GM10266 (cell line): ENCODE data around the gene PIEZO1.

Experiments used
- DNase-seq: peaks from one replicate; pipeline ENCODE4 v3.0.0; 2012; ENCODE audit errors: extremely low spot score
- CTCF ChIP-seq: IDR thresholded peaks from 2 replicates; pipeline ENCODE4 v1.5.1; 2012; ENCODE audit warnings: mild to moderate bottlenecking, low read depth; ENCODE audit not compliant: control insufficient read depth, insufficient read depth; ENCODE audit errors: missing control alignments

The PIEZO1 gene

GRCh38 chr16:88810166-88810911, 25.3 kb upstream of the PIEZO1 start:
- DNase-seq: no peak
- no peak for TF ChIP-seq CTCF

GRCh38 chr16:88809676-88810165, 24.7 kb upstream of the PIEZO1 start:
- DNase-seq: no peak
- no peak for TF ChIP-seq CTCF

GRCh38 chr16:88809068-88809675, 24.2 kb upstream of the PIEZO1 start:
- TF ChIP-seq CTCF: no peak
- no peak for DNase-seq

- no peak for TF ChIP-seq CTCF
- DNase-seq: no peak
Observed at GRCh38 chr16:88807626-88808453, 22.8 kb upstream of the PIEZO1 start.

GRCh38 chr16:88807142-88807625, 22.2 kb upstream of the PIEZO1 start:
- no peak for DNase-seq
- no peak for TF ChIP-seq CTCF

- TF ChIP-seq CTCF: no peak
- DNase-seq: no peak
Observed at GRCh38 chr16:88806491-88807111, 21.6 kb upstream of the PIEZO1 start.
